Dermis microvascular lymphatic vessel endothelial cell (primary cell): ENCODE data around the gene ITPK1. TPM values are rescaled to one million over a fixed set of nuclear protein-coding genes. Genes with fewer than 3 reads are reported as not detected.
A peak's percentile ranks its signal among the peaks of the same experiment; 100 is the strongest.

ENCODE experiments used
- DNase-seq, 2 donors: peaks; one replicate each; pipeline versions ENCODE4 v3.0.0 to v3.0.0-alpha.2; 2010; ENCODE audit warnings: low read depth in 2 of 2
- total RNA-seq: library from RNA; depleted of rRNA; stranded (reverse); fragments of >200 nt; gene quantifications from 2 replicates; pipeline ENCODE4 v1.2.1, GENCODE V29; 2014

Gene ITPK1
- total RNA-seq, 1 donor from 2014 or later, result 9.6 TPM

DNA sequence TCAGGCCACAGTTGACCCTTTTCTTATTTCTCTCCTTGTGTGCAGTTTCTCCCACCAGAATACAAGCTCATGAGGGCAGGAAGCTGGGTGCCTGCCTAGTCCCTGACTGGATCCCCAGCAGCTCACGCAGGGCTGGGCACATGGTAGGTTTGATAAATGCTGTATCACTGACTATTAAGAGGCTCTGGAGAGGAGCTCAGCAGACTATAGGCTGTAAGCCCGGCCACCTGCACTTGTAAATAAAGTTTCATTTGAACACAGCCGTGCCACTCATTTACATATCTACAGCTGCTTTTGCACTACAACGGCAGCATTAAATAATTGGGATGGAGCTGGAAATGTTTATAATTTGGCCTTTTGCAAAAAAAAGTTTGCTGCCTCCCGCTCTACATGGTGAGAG is 160.8 kb downstream of the ITPK1 start:
- DNase-seq, result no peak

DNA sequence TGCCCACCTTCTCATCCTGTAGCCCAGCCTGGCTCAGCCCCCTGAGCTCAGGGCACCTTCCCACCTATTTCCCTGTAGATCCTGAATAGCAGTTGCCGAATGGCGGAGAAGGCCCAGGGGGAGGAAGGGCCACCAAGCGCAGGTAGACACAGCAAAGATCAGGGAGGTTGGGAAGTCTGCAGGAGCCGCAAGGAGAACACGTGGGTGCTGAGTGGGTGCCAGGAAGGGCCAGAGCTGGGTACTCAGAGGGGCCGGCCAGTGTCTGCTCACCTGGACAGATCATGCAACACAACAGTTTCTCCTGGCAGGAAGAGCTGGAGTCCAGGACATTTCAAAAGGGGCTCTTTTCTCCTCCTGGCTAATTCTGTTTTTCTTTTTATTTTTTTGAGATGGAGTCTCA is 162.2 kb downstream of the ITPK1 start:
- DNase-seq, result no peak

DNA sequence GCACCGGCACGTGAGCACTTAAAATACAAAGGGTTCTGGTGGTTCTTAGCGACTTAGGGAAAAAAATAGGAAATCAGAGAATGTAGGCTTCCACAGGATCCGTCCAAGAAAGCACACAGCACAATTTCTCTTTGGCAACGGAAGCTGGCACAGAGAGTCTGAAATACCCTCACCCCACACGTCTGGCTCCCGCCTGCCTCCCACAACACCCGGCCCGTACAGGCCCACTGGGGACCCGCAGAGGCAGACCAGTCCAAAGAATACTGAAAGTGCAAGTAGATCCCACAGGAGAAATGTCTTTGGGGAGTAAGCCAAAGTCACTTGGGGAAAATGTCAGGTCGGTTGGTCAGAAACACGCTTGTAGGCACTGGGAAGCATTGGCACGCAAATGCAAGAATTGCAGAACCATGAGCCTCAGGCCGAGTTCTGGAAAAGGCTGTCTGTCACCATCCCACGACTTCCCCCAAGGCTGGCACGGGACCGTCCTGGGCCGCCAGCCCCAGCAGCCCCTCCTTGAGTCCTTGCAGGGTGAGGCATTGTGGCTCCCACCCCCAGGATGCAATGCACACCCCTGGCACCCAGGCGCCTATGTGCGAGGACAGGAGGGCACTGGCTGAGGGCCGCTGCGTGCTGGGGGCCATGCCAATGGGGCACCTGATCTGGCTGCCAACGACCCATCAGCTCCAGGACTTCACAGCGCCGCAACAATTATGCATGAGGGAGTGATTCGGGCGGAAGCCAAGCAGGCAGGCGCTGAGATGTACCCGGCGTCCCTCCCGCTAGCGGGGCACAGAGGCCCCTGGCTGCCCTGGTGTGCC is 163.0 kb downstream of the ITPK1 start:
- no peak for DNase-seq

DNA sequence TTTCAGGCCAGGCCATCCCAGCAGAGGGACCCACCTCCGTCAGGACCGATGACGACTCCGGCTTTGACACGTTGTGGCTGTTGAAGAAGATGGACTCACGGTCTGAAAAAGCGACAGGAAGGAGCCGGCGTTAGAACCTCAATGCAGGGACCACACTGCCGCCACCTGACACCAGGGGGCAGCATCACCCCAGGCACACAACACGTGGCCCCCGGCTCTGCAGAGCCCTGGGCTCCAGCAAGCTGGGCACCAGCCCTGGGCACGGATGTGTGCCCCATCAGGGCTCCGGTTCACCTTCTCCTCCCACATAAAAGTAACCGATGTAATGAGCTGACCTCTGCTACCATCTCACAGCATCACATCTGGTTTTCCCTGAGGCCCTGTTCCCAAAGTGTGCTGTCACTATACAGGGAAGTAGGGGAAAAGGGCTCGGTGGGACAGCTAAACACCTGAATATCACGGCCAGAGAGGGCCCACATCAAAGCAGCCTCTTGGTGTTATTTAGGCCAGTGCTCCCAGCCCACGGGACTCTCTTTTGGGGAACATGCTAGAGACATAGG is 163.7 kb downstream of the ITPK1 start:
- DNase-seq, result peak; percentile 45 to 72

DNA sequence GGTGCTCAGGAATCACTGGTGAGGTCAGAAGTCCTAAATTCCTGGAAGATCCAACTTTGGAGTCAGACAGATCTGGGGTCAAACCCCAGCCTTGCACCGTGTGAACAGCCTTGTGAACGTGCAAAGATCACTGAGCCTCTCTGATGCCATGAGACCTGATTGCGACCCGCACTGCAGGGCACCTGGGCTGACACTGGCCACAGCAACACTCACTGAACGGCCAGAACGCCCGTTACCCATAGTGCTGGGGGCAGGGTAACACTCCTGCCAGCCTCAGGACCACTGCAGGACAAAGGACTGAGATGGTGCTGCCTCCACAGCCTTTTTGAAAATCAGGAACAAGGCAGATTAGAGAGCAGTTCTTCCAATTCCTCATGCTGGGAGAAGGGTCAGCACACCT is 164.5 kb downstream of the ITPK1 start:
- DNase-seq, result no peak

DNA sequence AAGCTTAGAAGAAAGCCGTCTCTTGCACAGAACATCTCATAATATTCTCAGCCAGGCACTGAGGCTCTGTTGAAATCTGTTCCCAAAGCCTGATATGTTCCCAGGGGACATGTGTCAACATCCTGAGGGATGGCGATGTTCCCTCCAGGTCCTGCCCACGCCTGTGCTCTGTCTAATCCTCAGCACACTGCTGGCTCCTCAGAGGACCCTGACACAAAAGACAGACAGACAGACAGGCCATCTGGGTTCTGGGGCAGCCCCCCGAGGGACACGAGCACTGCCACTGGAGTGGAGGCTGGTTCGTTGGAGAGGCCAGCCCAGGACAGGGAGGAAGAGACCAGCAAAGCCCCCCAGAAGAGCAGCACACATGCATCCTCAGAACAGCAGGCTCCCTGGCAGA is 165.0 kb downstream of the ITPK1 start:
- DNase-seq, result no peak

DNA sequence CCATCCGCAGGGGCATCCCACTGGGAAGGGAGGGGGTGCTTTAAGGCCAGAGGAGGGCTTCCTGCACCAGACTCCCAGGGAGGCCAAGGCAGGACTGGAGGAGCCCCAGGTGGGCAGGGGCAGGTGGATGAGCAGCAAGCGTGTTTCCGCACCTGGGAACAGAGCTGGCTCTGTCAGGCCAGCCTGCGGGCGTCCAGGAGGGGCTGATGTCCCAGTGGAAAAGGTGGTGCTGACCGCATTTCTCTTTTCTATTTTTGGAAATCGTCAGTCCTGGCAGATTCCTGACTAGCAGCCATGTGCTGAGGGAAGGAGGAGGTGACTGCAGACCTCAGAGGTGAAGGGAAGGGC is 165.6 kb downstream of the ITPK1 start:
- no peak for DNase-seq

DNA sequence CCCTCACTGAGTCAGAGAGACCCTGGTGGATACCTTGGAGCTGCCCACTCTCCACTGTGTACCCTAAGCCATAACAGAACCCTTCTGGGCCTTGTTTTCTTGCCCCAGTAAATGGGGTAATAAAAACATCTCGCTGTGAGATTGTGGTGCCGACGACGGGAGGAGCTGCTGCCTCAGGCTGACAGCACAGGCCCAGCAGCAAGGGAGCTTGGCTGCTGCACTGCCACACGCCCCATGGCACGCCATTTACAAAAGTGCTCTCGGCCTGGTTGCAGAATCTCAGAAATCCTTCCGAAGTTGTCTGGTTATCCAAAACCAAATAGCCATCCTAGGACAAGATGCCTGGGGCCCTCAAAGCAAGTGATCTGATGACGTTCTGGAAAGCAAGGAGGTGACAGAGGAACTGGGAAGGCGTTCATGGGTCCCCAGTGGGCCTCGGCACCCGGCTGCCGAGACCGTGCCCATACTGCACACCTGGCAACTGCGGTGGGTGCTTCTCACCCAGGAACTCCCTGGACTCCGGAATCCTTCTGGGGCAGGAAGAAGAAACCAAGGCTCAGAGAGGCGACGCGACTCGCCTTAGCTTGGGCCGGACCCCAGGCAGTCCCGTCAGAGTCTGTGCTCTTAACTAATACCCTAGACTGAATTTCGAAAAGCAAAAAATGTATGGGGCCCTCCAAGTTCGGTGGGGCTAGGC is 166.1 kb downstream of the ITPK1 start:
- no peak for DNase-seq

DNA sequence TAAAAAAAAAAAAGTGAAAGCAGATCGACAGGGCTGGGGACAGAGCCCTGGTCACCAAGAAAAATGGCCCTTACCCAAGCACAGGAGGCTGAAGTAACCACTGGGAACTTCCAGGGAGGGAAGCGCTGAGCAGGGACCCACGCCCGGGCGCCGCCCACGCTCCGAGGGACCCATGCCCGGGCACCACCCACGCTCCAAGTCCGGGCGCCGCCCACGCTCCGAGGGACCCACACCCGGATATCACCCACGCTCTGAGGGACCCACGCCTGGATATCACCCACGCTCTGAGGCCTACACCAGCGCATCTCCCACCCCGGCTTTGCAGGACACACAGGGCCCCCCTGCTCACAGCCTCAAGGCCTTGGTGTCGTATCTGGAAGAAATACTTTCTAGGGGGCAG is 167.1 kb downstream of the ITPK1 start:
- DNase-seq, result no peak

DNA sequence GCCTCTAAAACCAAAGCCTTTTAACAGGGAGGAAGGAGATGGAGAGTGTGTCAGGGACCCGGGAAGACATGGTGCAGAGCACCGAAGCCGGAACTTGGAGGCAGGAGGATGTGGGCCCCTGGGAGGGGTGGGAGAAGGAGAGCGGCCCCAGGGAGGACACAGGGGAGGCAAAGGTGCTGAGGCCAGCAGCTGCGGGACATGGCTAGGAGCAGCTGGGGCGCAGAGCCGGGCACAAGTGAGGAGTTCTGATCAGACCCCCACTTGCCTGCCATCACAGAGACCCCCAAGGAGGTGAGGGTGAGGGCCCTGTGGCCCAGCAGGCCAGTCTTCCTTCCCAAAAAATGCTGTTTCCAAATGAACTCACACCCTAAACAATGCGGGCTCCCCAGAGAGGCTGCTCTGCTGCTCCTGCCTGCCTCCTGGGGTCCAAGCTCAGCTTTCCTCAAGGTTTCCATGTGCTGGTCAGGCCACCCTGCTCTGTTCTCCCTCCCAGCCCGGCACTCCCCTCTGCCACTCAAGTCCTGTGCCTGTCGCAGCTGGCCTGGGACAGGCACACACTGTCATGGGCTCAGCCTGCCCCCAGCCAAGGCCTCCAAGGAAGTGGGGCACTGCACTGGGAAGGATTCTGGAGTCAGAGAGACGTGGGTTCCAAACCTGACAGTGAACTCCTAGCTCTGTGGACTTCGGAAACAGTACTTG is 168.7 kb downstream of the ITPK1 start:
- no peak for DNase-seq

DNA sequence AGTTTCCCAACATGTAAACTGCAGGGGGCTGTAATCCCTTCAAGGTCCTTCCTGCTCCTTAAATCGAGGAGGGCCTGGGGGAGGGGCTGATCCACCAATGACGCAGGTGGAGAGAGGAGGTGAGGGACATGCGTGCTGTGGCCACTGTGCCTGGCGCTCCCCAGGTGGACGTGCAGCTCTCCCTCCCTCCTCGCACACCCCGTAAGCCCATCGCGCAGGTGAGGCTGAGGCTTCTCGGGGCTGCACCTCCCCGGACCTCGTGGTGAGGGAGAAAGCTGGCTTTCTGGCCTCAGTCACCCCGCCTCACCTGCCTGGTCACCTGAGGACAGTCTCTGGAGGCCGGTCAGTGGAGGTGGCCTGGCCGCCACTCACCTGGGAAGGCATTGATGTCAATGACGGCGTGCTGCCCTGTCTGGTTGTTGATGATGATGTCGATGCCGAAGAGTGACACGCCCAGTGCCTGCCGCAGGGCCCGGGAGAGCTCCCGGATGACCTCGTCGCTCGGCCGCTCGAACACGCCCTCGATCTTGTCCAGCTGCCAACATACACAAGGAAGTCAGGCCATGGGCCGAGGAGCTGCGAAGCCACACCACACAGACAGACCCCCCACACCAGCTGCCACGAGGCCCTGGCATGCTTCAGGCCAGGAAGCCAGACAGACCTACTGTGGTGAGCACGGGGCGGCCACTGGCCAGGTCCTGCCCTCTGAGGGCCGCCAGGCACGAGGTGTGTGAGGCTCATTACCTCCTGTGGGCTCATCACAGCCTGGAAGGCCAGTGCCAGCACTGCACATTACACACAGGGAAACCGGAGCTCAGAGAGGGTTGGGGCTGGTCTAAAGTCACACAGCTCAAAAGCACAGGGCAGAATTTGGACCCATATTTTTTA is 169.5 kb downstream of the ITPK1 start:
- DNase-seq, result peak; percentile 80 to 89

DNA sequence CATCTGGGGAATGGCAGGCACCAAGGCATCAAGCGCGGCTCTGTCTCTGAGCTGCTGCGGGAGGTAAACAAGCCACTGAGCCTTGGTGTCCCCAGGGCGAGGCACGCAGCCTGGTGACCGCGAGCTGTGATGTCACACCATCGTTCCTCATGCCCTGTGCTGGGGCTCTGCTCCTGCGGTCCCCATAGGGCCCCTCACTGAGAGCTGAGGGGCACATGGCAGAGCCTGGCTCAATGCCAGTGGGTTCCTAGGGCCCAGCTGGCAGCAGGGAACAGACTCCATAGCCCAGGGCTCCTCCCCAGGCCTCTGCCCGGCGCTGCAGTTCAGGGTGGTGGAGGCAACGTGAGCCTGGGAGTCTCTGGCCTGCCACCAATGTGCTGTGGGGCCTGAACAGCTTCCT is 170.2 kb downstream of the ITPK1 start:
- DNase-seq, result no peak

DNA sequence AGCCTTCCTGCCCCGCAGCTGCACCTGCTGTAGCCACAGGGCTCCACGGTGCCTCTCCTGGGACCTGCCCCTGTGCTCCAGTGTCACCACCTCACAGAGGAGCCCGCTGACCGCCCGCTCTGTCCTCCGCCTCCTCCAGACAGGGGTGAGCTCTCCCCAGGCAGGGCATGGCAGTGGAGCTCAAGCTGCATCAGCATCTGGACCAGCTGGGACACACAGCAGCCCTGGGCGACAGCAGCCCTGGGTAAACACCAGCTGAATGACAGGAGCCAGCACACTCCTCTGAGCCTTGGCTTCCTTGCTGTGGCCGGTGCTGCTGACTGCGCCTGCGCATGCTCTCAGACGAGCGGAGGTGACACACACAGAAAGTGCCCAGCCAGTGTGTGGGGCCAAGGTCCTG is 170.7 kb downstream of the ITPK1 start:
- DNase-seq, result no peak

DNA sequence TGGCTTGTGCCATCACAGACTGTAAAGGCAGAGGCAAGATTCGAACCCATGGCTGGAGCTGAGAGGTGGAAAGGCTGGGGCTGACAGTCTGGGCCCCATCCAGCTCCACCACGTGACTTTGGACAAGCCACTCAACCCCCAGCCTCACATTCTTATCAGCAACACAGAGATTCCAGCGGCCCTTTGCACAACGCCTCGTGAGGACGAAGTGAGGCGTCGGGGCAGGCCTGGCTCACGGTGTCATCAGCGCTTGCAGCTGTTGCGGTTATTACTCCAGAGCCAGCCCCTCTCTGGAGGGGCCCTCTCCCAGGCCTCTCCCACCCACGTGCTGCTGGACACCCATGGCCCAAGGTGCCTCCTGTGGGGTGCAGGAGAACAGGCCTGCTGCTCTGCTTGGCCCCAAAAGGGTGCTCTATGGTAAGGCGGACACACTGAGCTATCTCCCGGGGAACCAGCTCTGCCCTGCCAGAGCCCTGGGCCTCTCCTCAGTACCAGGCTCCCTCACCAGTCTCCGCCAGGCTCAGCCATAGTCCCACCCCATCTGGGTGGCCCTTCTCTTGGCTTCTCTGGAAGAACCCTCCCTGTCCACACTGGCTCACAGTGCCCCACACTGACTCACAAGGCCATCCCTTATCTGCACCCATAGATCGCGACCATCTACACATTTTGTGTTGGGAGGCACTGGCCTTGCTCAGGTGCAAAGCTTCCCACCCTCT is 171.7 kb downstream of the ITPK1 start:
- no peak for DNase-seq

DNA sequence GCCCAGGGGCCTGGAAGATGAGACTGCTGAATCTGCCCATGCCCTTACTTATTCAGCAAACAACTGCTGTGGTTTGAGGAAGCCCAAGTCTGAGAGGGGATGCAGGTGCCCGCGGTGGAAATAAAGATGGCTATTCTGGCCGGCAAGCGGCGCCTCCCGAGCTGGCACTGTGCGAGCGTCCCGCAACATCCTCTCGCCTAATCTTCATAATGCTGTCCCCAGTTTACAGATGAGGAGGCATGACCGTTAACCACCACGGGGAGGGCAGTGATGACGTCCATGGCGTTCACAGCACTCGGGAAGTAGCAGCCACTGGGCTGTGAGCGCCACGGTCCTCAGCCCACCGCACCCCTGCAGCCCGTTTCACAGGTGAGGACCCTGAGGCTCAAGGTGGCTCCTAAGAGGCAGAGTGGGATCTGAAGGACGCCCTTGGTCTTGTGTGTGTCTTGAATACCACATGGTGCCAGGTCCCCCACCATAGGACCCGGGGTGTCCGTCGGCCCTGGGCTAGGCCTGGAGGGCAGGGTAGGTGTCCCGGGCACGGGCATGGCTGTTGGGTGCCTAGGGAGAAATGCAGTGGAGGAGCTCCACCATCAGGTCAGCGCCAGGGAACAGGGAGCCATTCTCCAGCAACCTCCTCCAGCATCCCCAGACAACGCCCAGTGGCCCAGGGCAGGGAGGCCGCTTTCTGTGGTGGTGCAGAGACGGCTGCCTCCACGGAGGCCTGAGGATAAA is 172.6 kb downstream of the ITPK1 start:
- DNase-seq, result no peak

DNA sequence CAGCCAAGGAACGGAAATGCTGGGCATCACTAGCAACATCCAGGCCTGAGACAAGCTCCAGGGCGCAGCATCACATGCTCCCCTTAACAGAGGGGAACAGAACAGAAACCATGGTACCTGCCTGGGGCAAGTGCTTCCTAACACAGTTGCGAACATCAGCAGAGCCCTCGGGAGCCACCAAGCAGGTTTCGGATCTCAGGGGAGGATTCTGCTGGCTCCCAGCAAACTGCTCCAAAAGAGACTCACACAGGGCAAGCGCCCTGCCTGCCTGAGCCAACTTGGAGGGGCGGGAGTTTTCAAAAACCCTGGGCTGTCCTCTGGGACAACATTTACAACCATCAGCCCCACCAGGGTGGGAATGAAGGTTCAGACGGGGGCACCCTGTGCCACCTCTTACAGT is 173.1 kb downstream of the ITPK1 start:
- DNase-seq, result no peak

DNA sequence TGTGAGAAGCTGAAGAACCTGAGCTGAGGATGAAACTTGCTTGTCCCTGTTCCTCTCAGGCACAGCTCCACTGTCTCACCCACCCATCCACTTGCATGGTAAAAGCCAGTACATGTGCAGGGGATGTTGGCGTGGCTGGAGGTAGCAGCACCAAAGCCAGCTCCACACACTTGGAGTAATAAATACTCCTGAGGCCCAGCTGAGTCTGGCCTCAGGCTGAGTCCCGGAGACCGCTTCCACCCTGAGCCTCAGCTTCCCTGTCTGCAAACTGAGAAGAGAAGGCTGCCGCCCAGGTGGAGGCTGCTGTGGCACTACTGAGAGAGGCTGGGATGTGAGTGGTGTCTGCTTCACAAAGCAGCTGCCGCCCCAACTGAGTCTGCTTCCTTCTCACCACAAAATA is 173.6 kb downstream of the ITPK1 start:
- no peak for DNase-seq

DNA sequence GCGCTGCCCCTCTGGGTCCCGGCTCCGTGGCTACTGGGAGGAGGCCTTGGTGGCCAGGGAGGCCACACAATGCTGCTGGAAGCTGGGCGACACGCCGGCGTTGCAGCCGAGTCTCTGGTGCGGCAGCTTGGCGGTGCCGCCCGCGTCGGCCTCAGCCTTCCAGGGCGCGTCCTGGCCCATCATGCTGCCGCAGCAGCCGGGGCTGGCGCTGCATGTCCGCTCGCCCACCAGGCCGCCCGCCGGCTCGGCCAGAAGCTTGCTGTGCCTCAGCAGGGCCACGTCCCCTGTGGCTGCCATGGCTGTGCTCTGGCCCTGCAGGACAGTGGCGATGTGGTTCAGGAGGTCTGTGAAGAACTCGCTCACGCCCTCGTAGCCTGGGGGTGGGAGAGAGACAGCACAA is 174.2 kb downstream of the ITPK1 start:
- no peak for DNase-seq

DNA sequence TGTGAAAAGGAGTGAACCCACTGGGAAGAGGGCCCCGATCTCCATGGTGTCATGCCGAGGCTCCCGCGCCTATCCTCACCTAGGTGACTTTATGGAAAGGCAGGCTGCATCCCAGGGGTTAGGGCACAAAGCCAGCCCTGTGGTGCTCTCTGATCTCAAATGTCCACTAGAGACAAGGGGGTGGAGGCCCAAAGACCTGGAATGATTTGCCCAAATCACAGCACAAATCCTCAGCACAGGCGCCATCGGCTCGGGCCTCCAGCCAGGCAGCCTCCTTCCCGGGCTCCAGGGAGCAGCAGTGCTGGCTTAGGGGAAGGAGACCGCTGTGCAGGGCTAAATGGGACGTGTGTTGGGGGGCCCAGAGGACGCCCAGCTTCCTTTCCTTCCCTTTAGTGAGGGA is 175.2 kb downstream of the ITPK1 start:
- DNase-seq, result no peak

DNA sequence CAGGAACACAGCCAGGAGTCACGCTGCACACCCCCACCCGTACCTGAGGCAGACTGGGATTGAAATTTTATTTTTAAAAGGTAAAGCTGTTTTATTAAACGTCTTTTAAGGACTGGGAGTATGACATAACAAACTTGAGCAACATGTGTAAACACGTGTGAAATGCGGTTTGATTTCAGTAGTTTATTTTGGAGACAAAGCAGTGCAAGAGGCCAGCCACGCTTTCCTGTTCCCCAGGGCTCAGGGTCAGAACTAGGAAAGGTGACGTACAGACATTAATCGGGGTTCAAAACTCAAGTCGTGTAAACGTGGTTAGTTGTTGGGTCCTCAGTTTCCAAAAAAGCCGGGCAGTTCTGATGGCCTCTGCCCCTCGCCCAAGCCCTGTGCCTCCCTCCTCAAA is 176.0 kb downstream of the ITPK1 start:
- DNase-seq, result no peak
